MCF 10A (cell line): Measurements from ENCODE around the gene MTTP. TPM values are rescaled to one million over a fixed set of nuclear protein-coding genes. Genes with fewer than 3 reads are reported as not detected.

ENCODE experiments used
- BruUV-seq: library from RNA; stranded (reverse); fragments of 400-500 nt; replicated peaks from 2 replicates; lab custom pipeline; 2021; lab: Mats Ljungman, UMichigan
- CTCF ChIA-PET: fragments of 300-600 bp; sonication (Branson Sonifier 250); formaldehyde crosslinking; extraction: SDS; loops from one replicate; lab custom pipeline; 2021; ENCODE audit warnings: antibody characterized with exemption, inconsistent platforms; lab: Yijun Ruan, JAX
- POLR2A ChIA-PET: fragments of 300-600, 350-650 bp; sonication (Branson Sonifier 250); formaldehyde crosslinking; extraction: SDS; loops from one replicate; lab custom pipeline; 2020; ENCODE audit warnings: antibody characterized with exemption, inconsistent platforms; lab: Yijun Ruan, JAX
- DNase-seq: peaks from one replicate; pipeline ENCODE4 v3.0.0-alpha.2; 2018; ENCODE audit not compliant: unreplicated experiment
- H3K27ac Mint-ChIP-seq: one replicate; pipeline ENCODE4 v1.8.0; 2022; ENCODE audit warnings: mild to moderate bottlenecking, low read depth, mixed read lengths; ENCODE audit not compliant: unreplicated experiment
- H3K27me3 Mint-ChIP-seq: one replicate; pipeline ENCODE4 v1.8.0; 2022; ENCODE audit warnings: mixed read lengths; ENCODE audit not compliant: insufficient read depth, unreplicated experiment
- H3K36me3 Mint-ChIP-seq: one replicate; pipeline ENCODE4 v1.8.0; 2022; ENCODE audit warnings: mild to moderate bottlenecking, moderate library complexity, mixed read lengths; ENCODE audit not compliant: insufficient read depth, unreplicated experiment
- H3K4me1 Mint-ChIP-seq: one replicate; pipeline ENCODE4 v1.8.0; 2022; ENCODE audit warnings: mixed read lengths; ENCODE audit not compliant: insufficient read depth, unreplicated experiment
- H3K4me3 Mint-ChIP-seq: one replicate; pipeline ENCODE4 v1.8.0; 2022; ENCODE audit warnings: mild to moderate bottlenecking, moderate library complexity, mixed read lengths; ENCODE audit not compliant: unreplicated experiment
- H3K9me3 Mint-ChIP-seq: one replicate; pipeline ENCODE4 v1.8.0; 2022; ENCODE audit warnings: mixed read lengths; ENCODE audit not compliant: unreplicated experiment
- CTCF ChIP-seq: fragments of 200-600 bp; IDR thresholded peaks from one replicate; pipeline ENCODE4 v1.8.0; 2022; ENCODE audit warnings: antibody characterized with exemption, mild to moderate bottlenecking; ENCODE audit not compliant: unreplicated experiment
- intact Hi-C: fragments of 100-400 bp; cut with micrococcal nuclease; formaldehyde crosslinking; loops from 2 replicates; pipeline ENCODE4 v1.14.1; 2022
- total RNA-seq: library from RNA; stranded (reverse); gene quantifications from 2 replicates; pipeline ENCODE4 v1.2.3, GENCODE V29; 2022

Gene MTTP
- total RNA-seq, 1 experiment from 2014 or later = 0.51 TPM

- DNase-seq = no peak
Measured at GRCh38 chr4:99629962-99630554, 55.4 kb downstream of the MTTP start.

GRCh38 chr4:99630857-99631360, 56.3 kb downstream of the MTTP start:
- no peak overlapping the region for H3K27ac Mint-ChIP-seq
- no peak overlapping the region for H3K4me3 Mint-ChIP-seq

More at GRCh38 chr4:99629962-99630554, 55.4 kb downstream of the MTTP start:
- Mint-ChIP-seq H3K27ac (no peak overlapping the region), H3K4me1 (peaks cover 7% of the 10 kb centered on the region), H3K27me3 (no peaks in the 10 kb centered on the region), H3K36me3 (no peaks in the 10 kb centered on the region), H3K9me3 (no peaks in the 10 kb centered on the region), H3K4me3 (no peak overlapping the region)
- TF ChIP-seq CTCF = no peak
- BruUV-seq = no TSS peak
- ChIA-PET CTCF (interaction anchor here (0.6 to 1.1 kb wide), 3 partner anchors 8 to 179 kb away, joined by 3 to 4 read pairs (median 4); no protein-coding TSS in a partner anchor), POLR2A (interaction anchor here (0.6 to 0.9 kb wide), 2 partner anchors 161 to 186 kb away, joined by 3 read pairs; partner anchors contain the start of gene DAPP1)
- intact Hi-C loops = no loop called here

GRCh38 chr4:99633772-99634171, 59.1 kb downstream of the MTTP start:
- BruUV-seq = no TSS peak
- H3K9me3 Mint-ChIP-seq = no peaks in the 10 kb centered on the region
- no peak overlapping the region for H3K4me3 Mint-ChIP-seq
- no peaks in the 10 kb centered on the region for H3K36me3 Mint-ChIP-seq
- ChIA-PET POLR2A (interaction anchor here (0.7 to 1.5 kb wide), 12 partner anchors 14 to 261 kb away, joined by 3 to 7 read pairs (median 4); partner anchors contain the start of genes DAPP1, LAMTOR3 and TRMT10A), CTCF (interaction anchor here (0.6 to 1.0 kb wide), 4 partner anchors 10 to 174 kb away, joined by 3 to 4 read pairs (median 4); no protein-coding TSS in a partner anchor)
- peak; percentile 95 for DNase-seq
- H3K27me3 Mint-ChIP-seq = no peaks in the 10 kb centered on the region
- peaks cover 12% of the 10 kb centered on the region for H3K4me1 Mint-ChIP-seq
- peak overlapping the region; percentile 25 for H3K27ac Mint-ChIP-seq
- intact Hi-C loops = no loop called here
- TF ChIP-seq CTCF = no peak

More at GRCh38 chr4:99630857-99631360, 56.3 kb downstream of the MTTP start:
- Mint-ChIP-seq H3K36me3 (no peaks in the 10 kb centered on the region), H3K4me1 (peaks cover 12% of the 10 kb centered on the region), H3K27me3 (no peaks in the 10 kb centered on the region), H3K9me3 (no peaks in the 10 kb centered on the region)
- ChIA-PET POLR2A (interaction anchor here (0.9 to 2.1 kb wide), 2 partner anchors 92 to 185 kb away, joined by 3 to 5 read pairs; partner anchors contain the start of gene DAPP1), CTCF (interaction anchor here (0.6 to 1.1 kb wide), 3 partner anchors 9 to 228 kb away, joined by 3 to 4 read pairs (median 3); no protein-coding TSS in a partner anchor)
- BruUV-seq = no TSS peak
- intact Hi-C loops = no loop called here
- DNase-seq = no peak
- TF ChIP-seq CTCF = no peak

- H3K36me3 Mint-ChIP-seq = no peaks in the 10 kb centered on the region
- no peak for DNase-seq
- TF ChIP-seq CTCF = no peak
- no peak overlapping the region for H3K4me3 Mint-ChIP-seq
- intact Hi-C loops = no loop called here
- no peaks in the 10 kb centered on the region for H3K9me3 Mint-ChIP-seq
- ChIA-PET POLR2A (no interaction called here), CTCF (interaction anchor here (0.6 to 0.7 kb wide), 2 partner anchors 250 to 692 kb away, joined by 3 to 4 read pairs; no protein-coding TSS in a partner anchor)
- H3K4me1 Mint-ChIP-seq = peaks cover 12% of the 10 kb centered on the region
- no peaks in the 10 kb centered on the region for H3K27me3 Mint-ChIP-seq
- no peak overlapping the region for H3K27ac Mint-ChIP-seq
- BruUV-seq = no TSS peak
Measured at GRCh38 chr4:99634742-99635360, 60.2 kb downstream of the MTTP start.
